HEK293 (cell line): Measurements from ENCODE around the gene HBA1.

Experiments used
- BCL11A ChIP-seq: fragments of 450-650 bp; formaldehyde crosslinking; IDR thresholded peaks from 2 replicates; pipeline ENCODE4 v1.5.1; 2016; ENCODE audit warnings: low read depth, missing biosample characterization, missing genetic modification characterization
- CTCF ChIP-seq: fragments of 450-650 bp; formaldehyde crosslinking; IDR thresholded peaks from 2 replicates; pipeline ENCODE4 v1.5.1; 2016; ENCODE audit warnings: missing biosample characterization, missing genetic modification characterization
- PRDM10 ChIP-seq: fragments of 450-650 bp; formaldehyde crosslinking; IDR thresholded peaks from 2 replicates; pipeline ENCODE4 v1.5.1; 2016; ENCODE audit warnings: missing biosample characterization, missing genetic modification characterization
- ZBTB21 ChIP-seq: fragments of 450-650 bp; formaldehyde crosslinking; IDR thresholded peaks from 2 replicates; pipeline ENCODE4 v1.5.1; 2017; ENCODE audit warnings: missing biosample characterization, missing genetic modification characterization
- ZBTB44 ChIP-seq: fragments of 450-650 bp; IDR thresholded peaks from 2 replicates; pipeline ENCODE4 v1.5.1; 2018; ENCODE audit warnings: missing biosample characterization, mild to moderate bottlenecking, missing genetic modification characterization
- ZFP41 ChIP-seq: fragments of 450-650 bp; formaldehyde crosslinking; IDR thresholded peaks from 2 replicates; pipeline ENCODE4 v1.5.1; 2016; ENCODE audit warnings: missing biosample characterization, missing genetic modification characterization, borderline replicate concordance
- ZNF311 ChIP-seq: fragments of 450-650 bp; formaldehyde crosslinking; IDR thresholded peaks from 2 replicates; pipeline ENCODE4 v1.5.1; 2017; ENCODE audit warnings: missing biosample characterization, missing genetic modification characterization, borderline replicate concordance
- ZNF514 ChIP-seq: fragments of 450-650 bp; formaldehyde crosslinking; IDR thresholded peaks from 2 replicates; pipeline ENCODE4 v1.5.1; 2016; ENCODE audit warnings: missing biosample characterization, missing genetic modification characterization
- ZNF521 ChIP-seq: fragments of 450-650 bp; formaldehyde crosslinking; IDR thresholded peaks from 2 replicates; pipeline ENCODE4 v1.5.1; 2017; ENCODE audit warnings: missing biosample characterization, mild to moderate bottlenecking, missing genetic modification characterization
- ZNF768 ChIP-seq: fragments of 450-650 bp; formaldehyde crosslinking; IDR thresholded peaks from 2 replicates; pipeline ENCODE4 v1.5.1; 2018; ENCODE audit warnings: missing biosample characterization, mild to moderate bottlenecking, missing genetic modification characterization
- TF ChIP-seq, protein P1 (sequence below): fragments of 450-650 bp; formaldehyde crosslinking; IDR thresholded peaks from 2 replicates; pipeline ENCODE4 v1.5.1; 2017; ENCODE audit warnings: missing biosample characterization, mild to moderate bottlenecking, missing genetic modification characterization, moderate library complexity
- TF ChIP-seq, protein P2 (sequence below): fragments of 450-650 bp; formaldehyde crosslinking; IDR thresholded peaks from 2 replicates; pipeline ENCODE4 v1.5.1; 2016; ENCODE audit warnings: missing biosample characterization, missing genetic modification characterization
- TF ChIP-seq, protein P3 (sequence below): fragments of 450-650 bp; formaldehyde crosslinking; IDR thresholded peaks from 2 replicates; pipeline ENCODE4 v1.5.1; 2016; ENCODE audit warnings: missing biosample characterization, missing genetic modification characterization

- TF ChIP-seq CTCF (tag by site-specific recombination) (no peak), ZNF311 (tag by site-specific recombination) (no peak), BCL11A (tag by site-specific recombination) (no peak), ZBTB44 (tag by site-specific recombination) (no peak), ZNF514 (tag by site-specific recombination) (no peak), ZNF768 (tag by site-specific recombination) (no peak), PRDM10 (tag by site-specific recombination) (no peak), ZFP41 (tag by site-specific recombination) (no peak), ZNF521 (tag by site-specific recombination) (no peak), ZBTB21 (tag by site-specific recombination) (no peak)
- TF ChIP-seq, protein P1, sequence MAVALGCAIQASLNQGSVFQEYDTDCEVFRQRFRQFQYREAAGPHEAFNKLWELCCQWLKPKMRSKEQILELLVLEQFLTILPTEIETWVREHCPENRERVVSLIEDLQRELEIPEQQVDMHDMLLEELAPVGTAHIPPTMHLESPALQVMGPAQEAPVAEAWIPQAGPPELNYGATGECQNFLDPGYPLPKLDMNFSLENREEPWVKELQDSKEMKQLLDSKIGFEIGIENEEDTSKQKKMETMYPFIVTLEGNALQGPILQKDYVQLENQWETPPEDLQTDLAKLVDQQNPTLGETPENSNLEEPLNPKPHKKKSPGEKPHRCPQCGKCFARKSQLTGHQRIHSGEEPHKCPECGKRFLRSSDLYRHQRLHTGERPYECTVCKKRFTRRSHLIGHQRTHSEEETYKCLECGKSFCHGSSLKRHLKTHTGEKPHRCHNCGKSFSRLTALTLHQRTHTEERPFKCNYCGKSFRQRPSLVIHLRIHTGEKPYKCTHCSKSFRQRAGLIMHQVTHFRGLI (tag by site-specific recombination) = no peak
- TF ChIP-seq, protein P2, sequence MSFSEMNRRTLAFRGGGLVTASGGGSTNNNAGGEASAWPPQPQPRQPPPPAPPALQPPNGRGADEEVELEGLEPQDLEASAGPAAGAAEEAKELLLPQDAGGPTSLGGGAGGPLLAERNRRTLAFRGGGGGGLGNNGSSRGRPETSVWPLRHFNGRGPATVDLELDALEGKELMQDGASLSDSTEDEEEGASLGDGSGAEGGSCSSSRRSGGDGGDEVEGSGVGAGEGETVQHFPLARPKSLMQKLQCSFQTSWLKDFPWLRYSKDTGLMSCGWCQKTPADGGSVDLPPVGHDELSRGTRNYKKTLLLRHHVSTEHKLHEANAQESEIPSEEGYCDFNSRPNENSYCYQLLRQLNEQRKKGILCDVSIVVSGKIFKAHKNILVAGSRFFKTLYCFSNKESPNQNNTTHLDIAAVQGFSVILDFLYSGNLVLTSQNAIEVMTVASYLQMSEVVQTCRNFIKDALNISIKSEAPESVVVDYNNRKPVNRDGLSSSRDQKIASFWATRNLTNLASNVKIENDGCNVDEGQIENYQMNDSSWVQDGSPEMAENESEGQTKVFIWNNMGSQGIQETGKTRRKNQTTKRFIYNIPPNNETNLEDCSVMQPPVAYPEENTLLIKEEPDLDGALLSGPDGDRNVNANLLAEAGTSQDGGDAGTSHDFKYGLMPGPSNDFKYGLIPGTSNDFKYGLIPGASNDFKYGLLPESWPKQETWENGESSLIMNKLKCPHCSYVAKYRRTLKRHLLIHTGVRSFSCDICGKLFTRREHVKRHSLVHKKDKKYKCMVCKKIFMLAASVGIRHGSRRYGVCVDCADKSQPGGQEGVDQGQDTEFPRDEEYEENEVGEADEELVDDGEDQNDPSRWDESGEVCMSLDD (tag by site-specific recombination) = no peak
- TF ChIP-seq, protein P3, sequence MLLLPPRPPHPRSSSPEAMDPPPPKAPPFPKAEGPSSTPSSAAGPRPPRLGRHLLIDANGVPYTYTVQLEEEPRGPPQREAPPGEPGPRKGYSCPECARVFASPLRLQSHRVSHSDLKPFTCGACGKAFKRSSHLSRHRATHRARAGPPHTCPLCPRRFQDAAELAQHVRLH = no peak
Observed at GRCh38 chr16:165539-166374, 10.7 kb upstream of the HBA1 start, which contains the start of gene HBM.
